Neural progenitor cell (in vitro differentiated cells): Measurements from ENCODE around the gene GIT2. TPM values are rescaled to one million over a fixed set of nuclear protein-coding genes. Genes with fewer than 3 reads are reported as not detected.

Experiments
- DNase-seq: peaks from one replicate; pipeline ENCODE4 v3.0.0-alpha.2; 2016; ENCODE audit warnings: low spot score
- H2AFZ ChIP-seq: fragments of 200-600 bp; sonication (generic); replicated peaks from 2 replicates; pipeline ENCODE4 v1.6.1; 2016; ENCODE audit warnings: antibody characterized with exemption
- H3F3A ChIP-seq: fragments of 200-600 bp; sonication (generic); 2 replicates; pipeline ENCODE4 v1.6.1; 2016; ENCODE audit warnings: antibody characterized with exemption, low read depth
- H3K27ac ChIP-seq: fragments of 200-600 bp; sonication (generic); 2 replicates; pipeline ENCODE4 v1.5.1; 2016; ENCODE audit warnings: mild to moderate bottlenecking
- H3K27me3 ChIP-seq: fragments of 200-600 bp; sonication (generic); 2 replicates; pipeline ENCODE4 v1.6.1; 2016; ENCODE audit warnings: mild to moderate bottlenecking, moderate library complexity
- H3K36me3 ChIP-seq: fragments of 200-600 bp; sonication (generic); 2 replicates; pipeline ENCODE4 v1.5.1; 2016
- H3K4me1 ChIP-seq: fragments of 200-600 bp; sonication (generic); 2 replicates; pipeline ENCODE4 v1.6.1; 2016; ENCODE audit warnings: mixed run types
- H3K4me2 ChIP-seq: fragments of 200-600 bp; sonication (generic); 2 replicates; pipeline ENCODE4 v1.6.1; 2016
- H3K4me3 ChIP-seq: fragments of 200-600 bp; sonication (generic); 2 replicates; pipeline ENCODE4 v1.5.1; 2016
- H3K79me2 ChIP-seq: fragments of 200-600 bp; sonication (generic); 2 replicates; pipeline ENCODE4 v1.6.1; 2016; ENCODE audit warnings: low read depth
- H3K9ac ChIP-seq: fragments of 200-600 bp; sonication (generic); 2 replicates; pipeline ENCODE4 v1.6.1; 2016
- H3K9me3 ChIP-seq: fragments of 200-600 bp; sonication (generic); 2 replicates; pipeline ENCODE4 v1.5.1; 2016; ENCODE audit warnings: low read depth
- H4K20me1 ChIP-seq: fragments of 200-600 bp; sonication (generic); 2 replicates; pipeline ENCODE4 v1.6.1; 2016; ENCODE audit warnings: low read depth
- H3K27ac Mint-ChIP-seq: 3 replicates; pipeline ENCODE4 v1.8.0; 2021; ENCODE audit warnings: mixed read lengths
- H3K27me3 Mint-ChIP-seq: 2 replicates; pipeline ENCODE4 v1.8.0; 2022; ENCODE audit warnings: low read depth, mild to moderate bottlenecking, inconsistent platforms, moderate library complexity, mixed read lengths; ENCODE audit not compliant: insufficient read depth
- H3K36me3 Mint-ChIP-seq: 3 replicates; pipeline ENCODE4 v1.8.0; 2021; ENCODE audit warnings: mixed read lengths
- H3K4me1 Mint-ChIP-seq: 3 replicates; pipeline ENCODE4 v1.8.0; 2021; ENCODE audit warnings: mixed read lengths
- H3K4me3 Mint-ChIP-seq: 3 replicates; pipeline ENCODE4 v1.8.0; 2021; ENCODE audit warnings: mild to moderate bottlenecking, moderate library complexity, mixed read lengths
- H3K9me3 Mint-ChIP-seq: 3 replicates; pipeline ENCODE4 v1.8.0; 2020; ENCODE audit warnings: mixed read lengths
- CTCF ChIP-seq: fragments of 200-600 bp; sonication (generic); IDR thresholded peaks from 2 replicates; pipeline ENCODE4 v1.5.1; 2017; ENCODE audit warnings: antibody characterized with exemption, mild to moderate bottlenecking
- EZH2 ChIP-seq: fragments of 200-600 bp; sonication (generic); IDR thresholded peaks from 2 replicates; pipeline ENCODE4 v1.6.1; 2017; ENCODE audit warnings: antibody characterized with exemption, mild to moderate bottlenecking, moderate library complexity
- EZH2phosphoT487 ChIP-seq: fragments of 200-600 bp; sonication (generic); IDR thresholded peaks from 2 replicates; pipeline ENCODE4 v1.6.1; 2017; ENCODE audit warnings: antibody characterized with exemption
- total RNA-seq: library from RNA; depleted of rRNA; stranded (reverse); fragments of >200 nt; gene quantifications from 2 replicates; pipeline ENCODE4 v1.2.3, GENCODE V29; 2015; ENCODE audit warnings: low replicate concordance

GIT2 gene
- total RNA-seq, 1 donor from 2014 or later = 28.5 TPM

GRCh38 chr12:109989380-109989779, 6.8 kb downstream of the GIT2 start:
- no peak for DNase-seq
- Histone ChIP-seq H3K79me2 (peaks cover 21% of the 10 kb centered on the region), H4K20me1 (peaks cover 1% of the 10 kb centered on the region), H3K9ac (no peak overlapping the region), H3K9me3 (no peaks in the 10 kb centered on the region), H2AFZ (no peak overlapping the region), H3K4me1 (no peaks in the 10 kb centered on the region), H3F3A (no peaks in the 10 kb centered on the region), H3K27me3 (no peaks in the 10 kb centered on the region), H3K4me3 (no peak overlapping the region), H3K36me3 (peaks cover 3% of the 10 kb centered on the region), H3K4me2 (no peak overlapping the region), H3K27ac (no peak overlapping the region)
- no peak for TF ChIP-seq EZH2
- TF ChIP-seq EZH2phosphoT487 = no peak
- TF ChIP-seq CTCF = no peak
- no peak overlapping the region for H3K4me3 Mint-ChIP-seq
- H3K9me3 Mint-ChIP-seq = no peaks in the 10 kb centered on the region
- H3K27me3 Mint-ChIP-seq = peaks cover 2% of the 10 kb centered on the region
- peaks cover 15% of the 10 kb centered on the region for H3K36me3 Mint-ChIP-seq
- H3K4me1 Mint-ChIP-seq = peaks cover 4% of the 10 kb centered on the region
- H3K27ac Mint-ChIP-seq = no peak overlapping the region

- Histone ChIP-seq H3K27ac (no peak overlapping the region), H3K36me3 (peaks cover 3% of the 10 kb centered on the region), H3K4me3 (no peak overlapping the region), H4K20me1 (no peaks in the 10 kb centered on the region), H3K9ac (no peak overlapping the region), H3F3A (no peaks in the 10 kb centered on the region), H3K4me2 (no peak overlapping the region), H2AFZ (no peak overlapping the region), H3K9me3 (no peaks in the 10 kb centered on the region), H3K4me1 (no peaks in the 10 kb centered on the region), H3K27me3 (no peaks in the 10 kb centered on the region), H3K79me2 (peaks cover 16% of the 10 kb centered on the region)
- Mint-ChIP-seq H3K27me3 (peaks cover 2% of the 10 kb centered on the region), H3K9me3 (no peaks in the 10 kb centered on the region), H3K36me3 (peaks cover 15% of the 10 kb centered on the region), H3K4me1 (no peaks in the 10 kb centered on the region), H3K27ac (no peak overlapping the region), H3K4me3 (no peak overlapping the region)
- TF ChIP-seq EZH2phosphoT487 (no peak), EZH2 (no peak)
- DNase-seq = no peak
Observed at GRCh38 chr12:109988903-109989302, 7.3 kb downstream of the GIT2 start.

DNA sequence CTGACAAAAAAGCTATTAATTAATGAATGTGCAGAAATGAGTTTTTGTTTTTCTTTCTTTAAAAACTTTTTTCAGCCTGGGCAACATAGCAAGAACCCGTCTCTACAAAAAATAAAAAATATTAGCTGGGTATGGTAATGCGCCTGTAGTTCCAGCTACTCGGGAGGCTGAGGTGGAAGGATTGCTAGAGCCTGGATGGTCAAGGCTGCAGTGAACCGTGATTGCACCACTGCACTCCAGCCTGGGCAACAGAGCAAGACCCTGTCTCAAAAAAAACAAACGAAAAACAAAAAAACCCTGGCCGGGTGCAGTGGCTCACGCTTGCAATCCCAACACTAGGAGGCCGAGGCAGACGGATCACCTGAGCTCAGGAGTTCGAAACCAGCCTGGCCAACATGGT, 7.9 kb downstream of the GIT2 start:
- peaks cover 10% of the 10 kb centered on the region for H3K79me2 ChIP-seq
- H4K20me1 ChIP-seq = no peaks in the 10 kb centered on the region
- peaks cover 2% of the 10 kb centered on the region for H3K27me3 Mint-ChIP-seq

More for the DNA sequence above, 7.9 kb downstream of the GIT2 start:
- TF ChIP-seq EZH2 = no peak
- no peak for TF ChIP-seq EZH2phosphoT487
- no peak for TF ChIP-seq CTCF
- no peak for DNase-seq
- H3K27me3 ChIP-seq = no peaks in the 10 kb centered on the region
- H3K9ac ChIP-seq = no peak overlapping the region
- no peak overlapping the region for H3K4me3 ChIP-seq
- Mint-ChIP-seq H3K36me3 (peaks cover 15% of the 10 kb centered on the region), H3K4me1 (no peaks in the 10 kb centered on the region), H3K27ac (no peak overlapping the region), H3K9me3 (no peaks in the 10 kb centered on the region), H3K4me3 (no peak overlapping the region)
- H3K36me3 ChIP-seq = peaks cover 3% of the 10 kb centered on the region
- H3K4me1 ChIP-seq = no peaks in the 10 kb centered on the region
- no peak overlapping the region for H3K4me2 ChIP-seq
- H3K27ac ChIP-seq = no peak overlapping the region
- no peaks in the 10 kb centered on the region for H3K9me3 ChIP-seq
- H3F3A ChIP-seq = no peaks in the 10 kb centered on the region
- H2AFZ ChIP-seq = no peak overlapping the region
